T-helper 1 cell treated with Interleukin-12 subunit alpha and Interleukin-12 subunit beta and Interleukin-4 antibody, amounts not matched to agents 30 μg/mL and 1 μg/mL, for 36 hours (primary cell): Measurements from ENCODE around the gene RTN4IP1.

Source experiments
- H3K27ac Mint-ChIP-seq: one replicate; pipeline ENCODE4 v1.8.0; 2021; ENCODE audit warnings: mild to moderate bottlenecking, mixed read lengths
- H3K27me3 Mint-ChIP-seq: one replicate; pipeline ENCODE4 v1.8.0; 2021; ENCODE audit warnings: low read depth, mixed read lengths
- H3K36me3 Mint-ChIP-seq: one replicate; pipeline ENCODE4 v1.8.0; 2021; ENCODE audit warnings: low read depth, mixed read lengths
- H3K4me1 Mint-ChIP-seq: one replicate; pipeline ENCODE4 v1.8.0; 2021; ENCODE audit warnings: low read depth, mixed read lengths
- H3K4me3 Mint-ChIP-seq: one replicate; pipeline ENCODE4 v1.8.0; 2021; ENCODE audit warnings: mild to moderate bottlenecking, moderate library complexity, mixed read lengths
- H3K9me3 Mint-ChIP-seq: one replicate; pipeline ENCODE4 v1.8.0; 2021; ENCODE audit warnings: mixed read lengths

Gene RTN4IP1, protein sequence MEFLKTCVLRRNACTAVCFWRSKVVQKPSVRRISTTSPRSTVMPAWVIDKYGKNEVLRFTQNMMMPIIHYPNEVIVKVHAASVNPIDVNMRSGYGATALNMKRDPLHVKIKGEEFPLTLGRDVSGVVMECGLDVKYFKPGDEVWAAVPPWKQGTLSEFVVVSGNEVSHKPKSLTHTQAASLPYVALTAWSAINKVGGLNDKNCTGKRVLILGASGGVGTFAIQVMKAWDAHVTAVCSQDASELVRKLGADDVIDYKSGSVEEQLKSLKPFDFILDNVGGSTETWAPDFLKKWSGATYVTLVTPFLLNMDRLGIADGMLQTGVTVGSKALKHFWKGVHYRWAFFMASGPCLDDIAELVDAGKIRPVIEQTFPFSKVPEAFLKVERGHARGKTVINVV

GRCh38 chr6:106629103-106629858 is at the start of gene RTN4IP1, which contains the start of gene QRSL1:
Gene RTN4IP1, minus strand, starts transcription at chr6:106629498. Its CDS starts 477 bp downstream, at chr6:106629021.
Gene QRSL1, plus strand, starts transcription at chr6:106629578. Its CDS starts 104 bp downstream, at chr6:106629682.
- Mint-ChIP-seq H3K27me3 (no peaks in the 10 kb centered on the region), H3K4me1 (peaks cover 13% of the 10 kb centered on the region), H3K27ac (peak within 1 kb of the TSS; percentile 97), H3K9me3 (no peaks in the 10 kb centered on the region), H3K36me3 (no peaks in the 10 kb centered on the region), H3K4me3 (peak within 1 kb of the TSS; percentile 97)

DNA sequence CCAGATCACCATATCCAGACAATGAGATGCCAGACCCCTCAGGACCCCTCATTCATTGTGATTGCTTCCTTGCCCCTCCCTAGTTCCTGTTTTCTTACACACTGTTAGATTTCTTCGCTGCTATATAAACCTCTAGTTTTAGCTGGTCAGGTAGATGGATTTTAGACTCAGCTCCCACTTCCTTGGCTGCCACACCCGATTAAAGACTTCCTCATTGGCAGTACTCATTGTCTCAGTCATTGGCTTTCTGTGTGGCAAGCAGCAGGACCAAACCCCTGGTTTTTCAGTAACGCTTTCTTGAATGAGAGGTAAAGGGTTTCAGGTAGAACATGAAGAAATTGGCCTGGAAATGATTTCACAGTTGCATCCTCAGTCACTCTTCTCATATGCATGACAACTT is 48.0 kb upstream of the RTN4IP1 start:
- H3K4me3 Mint-ChIP-seq, result no peak overlapping the region
- no peaks in the 10 kb centered on the region for H3K9me3 Mint-ChIP-seq
- H3K4me1 Mint-ChIP-seq, result no peaks in the 10 kb centered on the region
- H3K27me3 Mint-ChIP-seq, result no peaks in the 10 kb centered on the region
- H3K36me3 Mint-ChIP-seq, result no peaks in the 10 kb centered on the region
- H3K27ac Mint-ChIP-seq, result no peak overlapping the region

DNA sequence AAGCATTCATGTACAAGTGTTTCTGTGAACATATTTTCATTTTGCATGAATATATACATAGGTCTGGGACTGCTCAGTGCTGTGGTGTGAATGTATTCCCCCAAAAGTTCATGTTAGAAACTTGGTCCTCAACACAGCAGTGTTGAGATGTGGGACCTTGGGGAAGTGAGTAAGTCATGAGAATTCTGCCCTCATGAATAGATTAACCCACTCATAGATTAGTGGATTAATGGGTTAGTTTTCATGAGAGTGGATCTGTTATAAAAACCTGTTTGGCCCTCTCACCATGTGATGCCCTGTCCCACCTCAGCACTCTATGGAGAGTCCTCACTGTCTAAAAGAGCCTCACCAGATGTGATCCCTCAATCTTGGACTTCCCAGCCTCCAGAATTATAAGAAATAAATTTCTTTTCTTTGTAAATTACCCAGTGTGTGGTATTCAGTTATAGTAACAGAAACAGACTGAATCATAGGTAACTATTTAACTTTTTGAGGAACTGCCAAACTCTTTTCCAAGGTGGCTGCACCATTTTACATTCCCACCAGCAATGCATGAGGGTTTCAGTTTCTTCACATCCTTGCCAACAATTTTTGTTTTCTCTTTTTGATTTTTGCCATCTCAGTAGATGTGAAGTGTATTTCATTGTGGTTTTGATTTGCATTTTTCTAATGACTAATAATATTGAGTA is 45.4 kb upstream of the RTN4IP1 start:
- Mint-ChIP-seq H3K9me3 (no peaks in the 10 kb centered on the region), H3K27ac (no peak overlapping the region), H3K27me3 (no peaks in the 10 kb centered on the region), H3K4me1 (no peaks in the 10 kb centered on the region), H3K36me3 (no peaks in the 10 kb centered on the region), H3K4me3 (no peak overlapping the region)

DNA sequence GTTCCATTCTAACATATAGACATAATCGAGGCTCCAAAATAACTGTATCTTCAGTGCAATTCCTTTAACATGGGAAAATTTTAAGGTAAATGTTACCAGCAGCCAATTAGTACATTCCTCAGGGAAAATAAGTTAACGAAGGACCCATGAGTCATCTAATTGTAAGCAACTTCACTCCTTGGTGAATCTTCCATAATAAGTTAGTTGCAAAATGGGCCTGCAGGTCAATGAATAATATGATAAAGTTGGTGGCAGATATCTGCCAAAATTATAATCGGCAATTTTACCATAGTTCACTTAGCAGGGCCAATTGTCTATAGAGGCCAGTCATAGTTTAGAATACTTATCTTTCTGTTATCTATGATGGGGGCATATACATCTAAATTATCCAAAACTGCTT is 42.4 kb upstream of the RTN4IP1 start:
- H3K36me3 Mint-ChIP-seq, result no peaks in the 10 kb centered on the region

GRCh38 chr6:106670236-106670635 is 40.9 kb upstream of the RTN4IP1 start:
- no peaks in the 10 kb centered on the region for H3K4me1 Mint-ChIP-seq
- H3K27me3 Mint-ChIP-seq, result no peaks in the 10 kb centered on the region
- no peak overlapping the region for H3K27ac Mint-ChIP-seq
- peaks cover 3% of the 10 kb centered on the region for H3K36me3 Mint-ChIP-seq
- no peaks in the 10 kb centered on the region for H3K9me3 Mint-ChIP-seq
- no peak overlapping the region for H3K4me3 Mint-ChIP-seq

More for the DNA sequence above, 42.4 kb upstream of the RTN4IP1 start:
- Mint-ChIP-seq H3K27me3 (no peaks in the 10 kb centered on the region), H3K4me3 (no peak overlapping the region), H3K27ac (no peak overlapping the region), H3K4me1 (no peaks in the 10 kb centered on the region), H3K9me3 (no peaks in the 10 kb centered on the region)

DNA sequence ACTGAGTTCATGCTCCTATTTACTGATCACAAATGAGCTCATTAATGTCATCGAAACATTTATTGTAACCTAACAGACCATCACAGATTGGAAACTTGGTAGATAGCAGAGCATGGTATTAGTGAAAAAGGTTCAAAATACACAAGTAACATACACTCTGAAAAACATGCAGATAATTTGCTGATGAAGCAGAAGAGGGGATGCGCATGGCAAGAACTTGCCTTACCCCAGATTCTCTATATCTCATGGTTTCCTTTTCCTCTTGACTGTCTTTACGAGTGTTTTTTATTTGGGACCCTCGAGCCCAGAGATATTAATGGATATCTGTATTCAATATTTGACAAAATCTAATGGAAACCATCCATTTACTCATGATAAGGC is 37.7 kb upstream of the RTN4IP1 start:
- Mint-ChIP-seq H3K4me1 (peaks cover 1% of the 10 kb centered on the region), H3K36me3 (peaks cover 11% of the 10 kb centered on the region), H3K27me3 (no peaks in the 10 kb centered on the region), H3K27ac (no peak overlapping the region), H3K4me3 (no peak overlapping the region), H3K9me3 (no peaks in the 10 kb centered on the region)

GRCh38 chr6:106666282-106667021 is 37.2 kb upstream of the RTN4IP1 start:
- Mint-ChIP-seq H3K27me3 (no peaks in the 10 kb centered on the region), H3K4me3 (no peak overlapping the region), H3K9me3 (no peaks in the 10 kb centered on the region), H3K4me1 (peaks cover 1% of the 10 kb centered on the region), H3K27ac (no peak overlapping the region), H3K36me3 (peaks cover 13% of the 10 kb centered on the region)

- Mint-ChIP-seq H3K9me3 (peaks cover 10% of the 10 kb centered on the region), H3K27me3 (no peaks in the 10 kb centered on the region), H3K27ac (no peak overlapping the region), H3K4me1 (peaks cover 1% of the 10 kb centered on the region), H3K36me3 (peaks cover 45% of the 10 kb centered on the region), H3K4me3 (no peak overlapping the region)
Measured at GRCh38 chr6:106662458-106662857, 33.2 kb upstream of the RTN4IP1 start.

DNA sequence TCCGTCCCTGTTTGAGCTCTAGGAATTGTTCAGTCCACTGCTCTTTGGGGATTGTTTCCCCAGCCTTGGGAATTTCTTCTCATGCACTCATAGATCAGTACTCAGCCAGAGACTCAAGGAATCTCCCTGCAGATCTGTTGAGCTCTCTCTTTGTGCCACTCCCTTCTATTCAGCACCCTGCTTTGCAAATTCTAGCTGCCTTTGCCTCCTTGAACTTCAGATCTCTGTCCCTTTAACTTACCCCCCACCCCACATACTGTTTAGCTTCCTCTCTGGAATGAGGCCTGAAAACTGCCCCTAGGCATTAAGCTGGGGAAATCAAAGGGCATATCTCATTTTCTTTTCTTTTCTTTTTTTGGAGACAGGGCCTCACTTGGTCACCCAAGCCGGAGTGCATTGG is 30.6 kb upstream of the RTN4IP1 start:
- Mint-ChIP-seq H3K36me3 (peaks cover 59% of the 10 kb centered on the region), H3K4me3 (no peak overlapping the region), H3K4me1 (peaks cover 1% of the 10 kb centered on the region), H3K9me3 (peaks cover 10% of the 10 kb centered on the region), H3K27me3 (no peaks in the 10 kb centered on the region), H3K27ac (no peak overlapping the region)

DNA sequence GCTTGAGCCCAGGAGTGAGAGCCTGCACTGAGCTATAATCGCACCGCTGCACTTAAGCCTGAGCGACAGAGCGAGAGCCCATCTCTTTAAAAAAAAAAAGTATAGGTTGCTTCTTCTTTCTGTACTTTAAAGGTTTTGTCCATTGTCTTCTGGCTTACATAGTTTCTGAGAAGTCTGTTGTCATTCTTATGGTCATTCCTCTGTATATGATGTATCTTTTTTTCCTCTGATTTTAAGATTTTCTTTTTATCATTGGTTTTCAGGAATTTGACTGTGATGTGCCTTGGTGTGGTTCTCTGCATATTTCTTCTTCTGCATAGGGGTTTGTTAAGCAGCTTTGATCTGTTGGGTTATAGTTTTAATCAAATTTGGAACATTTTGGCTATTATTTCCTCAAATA is 29.2 kb upstream of the RTN4IP1 start:
- Mint-ChIP-seq H3K36me3 (peaks cover 62% of the 10 kb centered on the region), H3K4me1 (no peaks in the 10 kb centered on the region), H3K4me3 (no peak overlapping the region), H3K27ac (no peak overlapping the region), H3K9me3 (peaks cover 10% of the 10 kb centered on the region), H3K27me3 (no peaks in the 10 kb centered on the region)

- Mint-ChIP-seq H3K4me3 (no peak overlapping the region), H3K36me3 (peaks cover 24% of the 10 kb centered on the region), H3K27ac (no peak overlapping the region), H3K27me3 (no peaks in the 10 kb centered on the region), H3K4me1 (no peaks in the 10 kb centered on the region), H3K9me3 (no peaks in the 10 kb centered on the region)
Measured at GRCh38 chr6:106648651-106649308, 19.5 kb upstream of the RTN4IP1 start.

- Mint-ChIP-seq H3K4me1 (peaks cover 4% of the 10 kb centered on the region), H3K36me3 (peaks cover 23% of the 10 kb centered on the region), H3K4me3 (no peak overlapping the region), H3K27ac (no peak overlapping the region), H3K27me3 (no peaks in the 10 kb centered on the region), H3K9me3 (no peaks in the 10 kb centered on the region)
Measured at GRCh38 chr6:106643061-106643460, 13.8 kb upstream of the RTN4IP1 start.

- Mint-ChIP-seq H3K36me3 (peaks cover 23% of the 10 kb centered on the region), H3K9me3 (no peaks in the 10 kb centered on the region), H3K4me1 (peaks cover 6% of the 10 kb centered on the region), H3K4me3 (no peak overlapping the region), H3K27ac (no peak overlapping the region), H3K27me3 (no peaks in the 10 kb centered on the region)
Measured at GRCh38 chr6:106642476-106642875, 13.2 kb upstream of the RTN4IP1 start.

GRCh38 chr6:106639812-106640211 is 10.5 kb upstream of the RTN4IP1 start:
- peaks cover 15% of the 10 kb centered on the region for H3K36me3 Mint-ChIP-seq
- H3K27ac Mint-ChIP-seq, result no peak overlapping the region
- H3K4me3 Mint-ChIP-seq, result no peak overlapping the region
- peaks cover 12% of the 10 kb centered on the region for H3K4me1 Mint-ChIP-seq
- no peaks in the 10 kb centered on the region for H3K9me3 Mint-ChIP-seq
- no peaks in the 10 kb centered on the region for H3K27me3 Mint-ChIP-seq
